ENCODE measurements around the gene KCNRG.

- TF ChIP-seq CTCF (conservative IDR thresholded peaks at IDR 0.05; ENCODE audit: low read depth, low read length): no peak
- TF ChIP-seq EZH2 (IDR thresholded peaks at IDR 0.05; ENCODE audit: low read length, unreplicated experiment): no peak
- TF ChIP-seq EZH2phosphoT487 (IDR thresholded peaks at IDR 0.05; ENCODE audit: borderline replicate concordance, low read length): no peak
These were observed 17.3 kb upstream of the KCNRG start for GRCh38 chr13:49997955-49998354.

All from PC-3 (cell line).